Upper lobe of left lung (tissue), 4 donors: Measurements from ENCODE around the gene PCSK6.

Source experiments
- POLR2A ChIP-seq, 4 donors: fragments of 450-650 bp; IDR thresholded peaks; one replicate each; pipeline ENCODE4 v1.5.1; 2016 to 2017; ENCODE audit warnings: antibody characterized with exemption in 4 of 4, mild to moderate bottlenecking in 2 of 4
- POLR2AphosphoS5 ChIP-seq, 2 donors: sonication (generic); formaldehyde crosslinking; IDR thresholded peaks; one replicate each; pipeline ENCODE4 v1.5.1; 2017; ENCODE audit warnings: antibody characterized with exemption in 2 of 2
- TF ChIP-seq, protein P1 (sequence below), 6 experiments: fragments of 450-650 bp in 4 of 6; fragments of 200-600 bp in 2 of 6; sonication (generic) in 2 of 6; IDR thresholded peaks; one replicate each; pipeline ENCODE4 v1.5.1; 2016 to 2019; ENCODE audit warnings: antibody characterized with exemption in 6 of 6

DNA sequence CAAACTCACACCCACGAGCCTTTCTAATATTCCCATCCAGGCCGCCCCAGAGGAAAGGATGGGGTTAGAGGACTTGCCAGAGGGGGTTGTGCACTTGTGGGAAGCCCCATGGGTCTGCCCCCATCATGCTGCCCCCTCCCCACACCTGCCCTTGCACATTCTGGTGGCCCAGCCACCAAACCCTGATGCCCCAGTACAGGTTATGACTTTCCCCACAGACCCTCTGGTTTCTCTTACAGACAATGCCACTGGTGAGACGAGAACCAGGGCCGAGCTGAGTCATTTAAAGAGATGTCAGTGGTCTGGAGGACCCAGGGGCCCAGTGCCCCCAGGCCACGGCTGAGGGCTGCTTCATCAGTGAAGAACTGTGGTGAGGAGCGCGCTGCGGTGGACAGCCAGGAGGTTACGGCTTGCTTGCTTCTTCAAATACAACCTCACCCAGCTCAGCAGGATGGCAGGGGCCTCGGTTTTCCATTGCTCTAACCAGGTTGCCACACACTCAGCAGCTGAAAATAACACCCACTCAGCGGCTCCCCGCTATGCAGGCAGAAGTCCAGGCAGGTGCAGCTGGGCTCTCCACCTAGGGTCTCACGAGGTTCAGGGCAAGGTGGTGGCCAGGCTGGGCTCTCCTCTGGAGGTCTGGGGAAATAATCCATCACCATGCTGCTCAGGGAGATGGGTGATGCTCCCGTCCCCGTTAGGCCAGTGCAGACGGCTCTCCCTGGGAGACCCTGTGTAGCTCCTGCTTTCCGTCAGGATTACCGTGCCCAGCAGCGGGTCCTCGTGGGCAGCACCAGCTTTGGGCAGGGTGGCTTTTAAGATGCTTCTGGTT lies 180.7 kb downstream of the PCSK6 start:
- TF ChIP-seq POLR2AphosphoS5 (IDR thresholded peaks at IDR 0.05) (no peak), POLR2A (IDR thresholded peaks at IDR 0.05) (no peak)
- TF ChIP-seq, protein P1, sequence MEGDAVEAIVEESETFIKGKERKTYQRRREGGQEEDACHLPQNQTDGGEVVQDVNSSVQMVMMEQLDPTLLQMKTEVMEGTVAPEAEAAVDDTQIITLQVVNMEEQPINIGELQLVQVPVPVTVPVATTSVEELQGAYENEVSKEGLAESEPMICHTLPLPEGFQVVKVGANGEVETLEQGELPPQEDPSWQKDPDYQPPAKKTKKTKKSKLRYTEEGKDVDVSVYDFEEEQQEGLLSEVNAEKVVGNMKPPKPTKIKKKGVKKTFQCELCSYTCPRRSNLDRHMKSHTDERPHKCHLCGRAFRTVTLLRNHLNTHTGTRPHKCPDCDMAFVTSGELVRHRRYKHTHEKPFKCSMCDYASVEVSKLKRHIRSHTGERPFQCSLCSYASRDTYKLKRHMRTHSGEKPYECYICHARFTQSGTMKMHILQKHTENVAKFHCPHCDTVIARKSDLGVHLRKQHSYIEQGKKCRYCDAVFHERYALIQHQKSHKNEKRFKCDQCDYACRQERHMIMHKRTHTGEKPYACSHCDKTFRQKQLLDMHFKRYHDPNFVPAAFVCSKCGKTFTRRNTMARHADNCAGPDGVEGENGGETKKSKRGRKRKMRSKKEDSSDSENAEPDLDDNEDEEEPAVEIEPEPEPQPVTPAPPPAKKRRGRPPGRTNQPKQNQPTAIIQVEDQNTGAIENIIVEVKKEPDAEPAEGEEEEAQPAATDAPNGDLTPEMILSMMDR (IDR thresholded peaks at IDR 0.05), result no peak
